Right forelimb (tissue), 1 donor: ENCODE results near the gene ARHGAP10.

ENCODE experiments used
- DNase-seq: peaks from one replicate; pipeline ENCODE4 v3.0.0-alpha.2; 2018

Gene ARHGAP10

DNA sequence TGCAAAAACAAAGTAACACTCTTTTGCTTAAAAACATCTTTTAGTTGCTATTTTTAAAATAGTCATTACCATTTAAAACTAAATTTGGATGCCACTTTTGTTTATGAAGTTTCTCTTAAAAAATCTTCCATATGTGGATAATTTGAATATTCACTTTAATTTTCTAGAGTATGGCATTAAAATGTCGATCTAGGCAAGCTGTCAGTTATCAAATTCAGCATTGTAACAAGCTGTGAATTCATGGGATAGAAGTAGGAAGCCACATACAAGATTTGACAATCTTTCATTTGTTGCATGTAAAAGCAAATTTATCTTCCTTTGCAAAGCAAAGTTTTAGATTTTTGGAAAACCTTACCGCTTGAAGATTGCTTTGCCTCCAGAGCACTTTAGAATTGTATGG is 191.5 kb downstream of the ARHGAP10 start:
- DNase-seq = no peak

DNA sequence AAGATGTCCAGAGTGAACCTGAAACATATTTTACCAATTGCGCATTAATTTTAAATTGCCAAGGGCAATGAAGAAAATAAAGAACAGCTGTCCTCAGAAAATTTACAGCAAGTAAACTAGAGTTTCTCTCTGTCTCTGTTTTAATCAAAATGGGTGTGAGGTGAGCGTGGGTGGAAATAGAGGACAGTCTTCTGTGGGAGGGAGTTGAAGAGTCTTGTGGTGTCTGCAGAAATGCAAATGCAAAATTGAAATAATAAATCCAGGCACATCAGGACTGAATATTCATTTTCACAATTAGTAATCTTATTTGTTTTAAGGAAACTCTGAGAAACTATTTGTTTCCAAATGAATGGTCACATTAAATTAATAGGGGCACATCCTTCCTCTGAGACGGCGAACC is 192.0 kb downstream of the ARHGAP10 start:
- no peak for DNase-seq

DNA sequence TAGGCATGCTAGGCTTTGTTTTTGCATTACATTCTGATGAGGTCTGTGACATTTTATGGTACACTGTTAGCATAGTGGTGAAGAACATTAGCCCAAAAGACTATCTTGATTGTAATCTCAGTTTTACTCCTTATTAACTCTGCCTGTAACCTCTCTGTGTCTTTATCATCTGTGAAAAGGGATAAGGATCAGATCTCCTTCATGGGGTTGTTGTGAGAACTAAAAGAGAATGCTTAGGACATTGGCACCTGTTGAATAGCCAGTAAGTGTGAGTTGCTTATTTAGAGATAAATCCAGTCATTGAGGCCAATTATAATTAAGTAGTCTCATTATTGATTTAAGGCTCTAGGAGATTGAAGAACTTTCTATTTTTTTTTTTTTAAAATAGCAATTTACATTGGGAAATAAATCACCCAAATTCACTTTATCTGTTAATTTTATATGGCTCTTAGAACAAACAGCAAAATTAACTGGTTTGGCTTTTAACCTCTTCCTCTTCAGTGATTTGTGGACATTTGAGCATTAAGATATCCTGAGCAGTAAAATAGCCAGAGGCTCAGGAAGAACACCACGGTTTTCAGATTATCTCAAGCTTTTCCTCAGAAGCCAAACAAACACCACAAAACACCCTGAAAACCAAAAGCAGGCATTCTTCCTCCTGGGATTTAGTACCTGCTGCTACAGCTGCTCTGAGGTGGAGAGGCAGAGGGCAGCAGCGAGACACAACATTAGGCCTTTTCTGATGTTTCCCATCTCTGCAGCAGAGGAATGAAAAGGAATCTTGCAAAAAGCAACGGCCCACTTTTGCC is 192.9 kb downstream of the ARHGAP10 start:
- peak; percentile 50 for DNase-seq

DNA sequence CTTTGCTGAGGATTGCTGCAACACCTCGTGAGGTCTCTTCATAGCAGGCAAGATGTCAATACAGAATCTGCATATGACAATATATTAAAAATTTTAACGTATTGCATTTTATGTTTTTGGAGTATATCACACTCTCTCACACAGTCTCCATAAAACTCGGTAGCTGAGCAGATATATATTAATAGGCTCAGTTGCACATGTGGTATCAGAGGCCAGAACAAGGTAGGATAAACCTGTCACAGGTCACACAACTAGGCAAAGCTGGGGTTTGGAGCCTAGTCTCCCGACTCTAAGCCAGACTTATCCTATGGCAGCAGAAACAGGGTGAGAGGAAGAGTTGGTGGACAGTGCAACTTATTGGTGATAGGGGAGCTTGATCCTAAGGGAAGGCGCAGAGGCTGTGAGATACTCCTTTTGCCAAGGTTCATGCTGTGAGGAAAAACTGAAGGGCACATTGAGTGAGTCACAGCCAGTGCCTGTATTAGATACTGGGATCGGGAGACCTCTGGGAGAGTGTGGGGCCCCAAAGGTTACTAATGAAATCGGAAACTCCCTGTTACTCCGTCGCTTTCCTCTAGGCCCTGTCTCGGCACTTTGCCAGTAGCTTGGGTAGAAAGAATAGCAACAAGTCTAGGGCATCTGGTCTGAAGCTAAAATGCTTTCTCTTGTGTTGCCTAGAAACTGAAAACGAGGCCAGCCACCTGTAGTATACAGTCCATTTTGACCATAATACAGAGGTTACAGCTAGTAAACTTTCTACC is 195.7 kb downstream of the ARHGAP10 start:
- DNase-seq = no peak

DNA sequence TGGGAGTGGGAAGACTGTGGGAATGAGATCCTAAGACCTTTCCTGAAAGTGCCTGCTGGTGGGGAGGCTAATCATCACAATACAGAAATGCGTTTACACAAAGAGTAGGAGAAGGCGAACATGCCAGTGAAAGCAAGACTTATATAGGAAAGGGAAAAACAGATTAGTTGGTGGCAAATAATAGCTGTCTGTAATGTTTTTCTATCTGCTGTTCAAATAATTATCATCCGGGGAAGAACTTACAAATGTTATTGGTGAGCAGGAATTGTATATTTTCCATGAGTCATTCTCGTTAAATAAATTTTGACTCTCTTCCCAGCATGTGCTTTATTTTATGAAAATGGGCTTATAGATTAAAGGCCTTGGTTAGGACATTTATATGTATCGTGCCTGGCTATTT is 196.5 kb downstream of the ARHGAP10 start:
- DNase-seq = no peak

DNA sequence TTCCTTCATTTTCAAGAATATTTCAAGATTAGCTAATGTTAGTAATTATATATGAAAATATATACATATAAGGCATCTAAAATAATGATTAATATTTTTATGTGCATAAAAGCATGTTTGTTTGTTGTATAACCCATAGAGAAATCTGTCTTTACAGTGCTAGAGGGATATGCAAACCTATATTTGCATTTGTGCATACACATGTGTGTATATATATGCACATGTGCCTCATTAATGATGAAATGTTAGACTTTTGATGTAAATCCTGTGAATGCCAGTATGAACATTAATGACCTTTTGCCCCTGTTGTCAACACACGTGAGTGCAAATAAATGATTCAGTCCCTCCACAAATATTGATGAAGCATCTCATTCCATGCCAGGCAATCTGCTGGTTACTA is 197.9 kb downstream of the ARHGAP10 start:
- DNase-seq = no peak

DNA sequence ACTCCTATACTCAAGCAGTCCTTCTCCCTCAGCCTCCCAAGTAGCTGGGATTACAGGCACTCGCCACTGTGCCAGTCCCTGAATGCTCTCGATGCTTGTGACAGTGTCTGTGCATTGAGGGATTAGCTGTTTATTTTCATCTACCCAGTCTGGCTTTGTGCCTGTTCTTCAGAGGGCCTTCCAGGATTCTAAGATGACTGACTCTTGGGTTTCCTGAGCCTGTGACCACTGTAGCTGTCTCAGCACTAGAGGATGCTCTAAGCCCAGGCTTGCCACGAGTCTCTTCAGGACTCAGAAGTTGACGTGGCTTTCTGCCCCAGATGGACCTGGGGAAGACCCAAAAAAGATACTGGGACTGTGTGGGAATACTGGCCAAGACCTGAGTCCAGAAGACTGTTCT is 201.4 kb downstream of the ARHGAP10 start:
- no peak for DNase-seq

DNA sequence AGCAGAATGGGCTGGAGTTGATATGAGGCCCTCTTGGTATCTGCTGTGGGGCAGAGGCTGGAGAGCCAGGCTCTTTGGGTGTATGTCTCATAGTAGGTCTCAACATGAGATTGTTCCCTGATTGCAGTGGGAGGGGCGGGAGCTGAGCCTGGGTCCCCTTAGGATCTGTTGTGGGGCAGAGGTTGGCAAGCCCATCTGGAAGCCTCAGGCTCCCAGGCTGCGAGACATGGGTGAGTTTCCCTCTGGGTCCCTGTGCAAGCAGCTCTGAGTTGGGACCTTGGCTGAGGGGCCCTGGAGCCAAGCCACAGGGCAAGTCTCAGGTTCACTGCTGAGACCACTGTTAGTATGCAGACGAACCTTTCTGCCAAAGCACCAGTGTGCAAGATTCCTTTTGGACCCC is 201.9 kb downstream of the ARHGAP10 start:
- no peak for DNase-seq

DNA sequence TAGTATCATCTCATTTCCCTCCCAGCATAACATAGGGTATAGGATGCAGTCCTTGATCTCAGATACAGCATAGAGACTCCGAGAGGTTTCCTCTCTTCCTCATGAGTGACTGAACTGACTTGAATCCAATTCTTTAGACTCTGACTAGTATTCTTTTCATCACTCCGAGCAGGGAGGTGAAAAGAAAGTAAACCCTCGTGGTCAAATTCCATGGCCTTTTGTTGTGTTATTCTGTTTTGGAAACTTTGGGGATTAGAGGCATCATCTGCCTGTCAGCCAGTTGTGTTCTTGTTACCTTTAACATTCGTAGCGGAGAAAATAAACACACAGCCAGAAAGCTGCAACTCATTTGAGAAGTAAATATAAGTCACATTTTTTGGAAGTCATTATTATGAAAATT is 206.6 kb downstream of the ARHGAP10 start:
- DNase-seq = no peak

DNA sequence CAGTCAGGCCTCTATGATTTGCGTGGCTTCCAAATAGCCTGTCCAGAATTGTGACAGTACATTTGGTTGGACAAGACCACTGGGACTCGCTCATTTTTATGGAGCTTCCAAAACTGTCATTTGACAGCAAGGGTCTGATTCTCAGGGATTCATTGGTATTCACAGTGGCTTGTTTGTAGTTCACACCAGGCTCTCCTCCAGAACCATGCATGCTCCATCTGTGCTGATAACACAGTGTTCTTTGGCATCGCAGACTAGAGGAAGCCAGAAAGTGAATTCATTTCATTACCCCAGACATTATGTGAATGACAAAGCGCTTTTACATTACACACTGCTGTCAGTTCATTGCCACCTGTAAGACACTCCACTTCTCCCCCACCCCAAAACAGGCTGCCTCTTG is 208.3 kb downstream of the ARHGAP10 start:
- no peak for DNase-seq

DNA sequence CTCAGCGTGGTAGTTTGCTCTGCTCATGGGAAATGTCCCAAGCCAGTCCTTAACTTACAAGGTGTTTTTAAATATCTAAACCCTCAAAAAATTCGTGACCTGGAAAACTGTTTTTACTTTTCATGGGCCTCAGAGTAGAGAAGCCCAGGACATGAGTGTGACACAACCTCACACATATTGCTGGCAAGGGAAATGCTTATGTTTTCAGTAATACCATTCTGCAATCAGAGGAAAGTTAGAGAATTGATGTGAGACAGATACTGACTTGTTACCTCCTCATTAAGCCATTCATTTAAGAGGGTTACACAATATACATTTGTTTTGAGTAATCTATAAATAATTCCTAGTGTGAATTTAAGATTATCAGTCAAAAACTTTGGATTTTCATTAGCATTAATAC is 209.5 kb downstream of the ARHGAP10 start:
- no peak for DNase-seq

DNA sequence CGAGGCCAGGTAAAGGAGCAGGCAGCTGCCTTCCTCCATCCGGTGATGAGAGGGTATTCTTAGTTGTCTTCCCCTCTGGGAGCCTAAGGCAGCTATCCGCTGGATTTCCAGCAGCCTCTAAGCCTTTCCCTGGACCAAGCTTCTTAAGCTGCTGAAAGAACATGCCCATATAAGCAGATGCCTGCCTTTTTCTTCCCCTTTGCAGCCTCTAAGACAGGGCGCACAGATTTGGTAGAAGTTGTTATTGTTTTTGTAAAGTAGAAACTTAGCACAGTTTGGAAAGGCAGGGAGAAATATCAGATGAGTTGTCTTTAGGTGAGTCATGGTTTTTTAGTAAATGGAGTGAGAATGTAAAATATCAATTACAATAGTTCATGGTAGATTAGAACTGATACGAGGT is 210.8 kb downstream of the ARHGAP10 start:
- no peak for DNase-seq

DNA sequence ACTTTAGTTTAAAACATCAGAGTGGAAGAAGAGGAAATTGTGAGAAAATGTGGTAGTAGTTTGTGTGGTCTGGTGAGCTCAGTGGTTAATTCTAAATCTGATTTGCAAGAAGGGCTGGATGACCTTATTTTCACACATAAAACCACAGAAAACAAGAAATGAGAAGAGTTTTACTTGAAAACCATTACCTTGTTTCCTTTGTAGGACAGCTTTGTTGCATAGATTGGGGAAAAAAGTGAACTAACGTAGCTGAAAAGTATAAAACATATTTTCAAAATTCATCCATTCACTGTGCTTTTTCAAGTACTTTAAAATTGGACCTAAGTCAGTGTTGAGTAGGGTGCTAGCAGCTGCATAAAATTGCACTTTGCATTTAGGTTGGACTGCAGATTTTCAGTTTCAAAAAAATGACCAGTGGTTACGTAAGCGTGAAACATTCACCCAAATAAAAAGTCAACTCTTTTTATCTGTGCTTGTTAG is 211.3 kb downstream of the ARHGAP10 start:
- no peak for DNase-seq

DNA sequence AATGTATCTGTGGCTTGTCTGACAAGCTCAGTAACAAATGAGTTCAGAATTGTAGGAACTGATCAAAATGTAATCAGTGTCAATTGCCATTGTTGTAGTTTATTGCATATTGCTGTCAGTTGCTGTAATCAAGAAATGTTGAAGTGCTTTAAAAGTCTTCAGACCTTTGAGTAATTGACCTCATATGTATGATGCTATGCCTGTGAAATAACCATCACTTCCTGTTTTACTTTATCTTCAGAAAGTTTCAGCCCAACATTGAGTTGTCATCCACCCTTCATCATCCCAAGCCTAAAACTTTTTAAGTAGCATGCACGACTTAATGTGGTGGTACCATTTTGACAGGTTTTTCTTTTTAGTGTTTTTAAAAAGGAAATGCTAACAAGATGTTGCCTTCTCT is 212.4 kb downstream of the ARHGAP10 start:
- no peak for DNase-seq

DNA sequence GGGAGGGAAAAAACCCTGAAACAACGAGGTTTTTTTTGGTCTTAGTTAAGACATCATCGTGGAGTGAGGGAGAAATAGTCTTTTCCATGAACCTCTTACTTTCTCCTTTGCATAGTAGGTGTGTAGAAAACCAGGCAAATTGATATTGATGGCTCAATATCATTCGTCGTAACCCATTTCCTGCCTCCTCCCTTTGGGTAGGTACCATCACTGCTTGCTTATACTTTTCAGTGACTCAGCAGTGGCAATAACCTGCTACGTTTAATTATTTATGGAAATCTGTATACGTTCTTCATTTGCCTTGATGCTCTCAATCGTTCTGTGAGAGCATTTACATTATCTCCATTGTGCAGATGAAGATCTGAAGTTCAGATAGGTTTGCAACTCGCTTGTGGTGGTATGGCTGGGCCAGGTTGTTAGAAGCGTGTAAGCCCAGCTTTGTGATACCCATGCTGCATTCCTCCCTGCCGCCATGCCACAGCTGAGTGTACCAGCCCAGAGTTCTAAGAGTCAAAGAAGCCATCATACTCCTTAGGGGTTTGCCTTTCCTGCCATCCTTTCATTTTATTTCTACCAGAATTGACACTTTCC is 212.9 kb downstream of the ARHGAP10 start:
- no peak for DNase-seq

DNA sequence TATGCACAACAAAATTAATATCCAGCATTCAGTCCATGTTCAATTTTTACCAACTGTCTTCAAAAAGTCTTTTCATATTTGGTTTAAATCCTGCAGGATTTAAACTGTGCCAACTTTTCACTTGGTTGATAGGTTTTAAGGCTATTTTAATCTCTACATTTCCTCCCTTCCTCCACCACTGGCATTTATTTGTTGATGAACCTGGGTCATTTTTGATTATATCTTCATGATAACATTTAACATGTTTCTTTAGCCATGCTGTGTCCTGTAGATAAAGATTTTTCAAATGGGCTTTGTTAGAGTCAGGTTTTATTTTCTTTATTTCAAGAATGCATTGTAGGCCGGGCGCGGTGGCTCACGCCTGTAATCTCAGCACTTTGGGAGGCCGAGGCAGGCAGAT is 216.4 kb downstream of the ARHGAP10 start:
- DNase-seq = no peak

DNA sequence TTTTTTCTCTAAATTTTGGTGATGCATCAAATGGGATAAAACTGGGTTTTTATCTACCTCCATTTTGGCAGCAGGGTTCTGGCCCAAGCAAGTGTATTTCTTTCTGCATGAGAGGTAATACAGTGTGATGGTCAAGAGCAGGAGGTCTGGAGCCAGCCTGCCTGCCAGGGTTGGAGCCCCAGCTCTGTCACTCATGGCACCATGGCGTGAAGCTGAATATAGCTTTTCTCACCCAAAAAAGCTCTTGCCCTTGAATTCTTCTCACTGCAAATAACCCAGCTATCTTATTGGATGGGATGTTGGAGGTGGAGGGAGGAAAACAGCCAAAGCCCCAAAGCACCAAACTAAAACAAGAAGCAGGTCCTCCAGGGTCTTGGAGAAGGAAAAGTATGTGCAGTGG is 218.4 kb downstream of the ARHGAP10 start:
- no peak for DNase-seq

DNA sequence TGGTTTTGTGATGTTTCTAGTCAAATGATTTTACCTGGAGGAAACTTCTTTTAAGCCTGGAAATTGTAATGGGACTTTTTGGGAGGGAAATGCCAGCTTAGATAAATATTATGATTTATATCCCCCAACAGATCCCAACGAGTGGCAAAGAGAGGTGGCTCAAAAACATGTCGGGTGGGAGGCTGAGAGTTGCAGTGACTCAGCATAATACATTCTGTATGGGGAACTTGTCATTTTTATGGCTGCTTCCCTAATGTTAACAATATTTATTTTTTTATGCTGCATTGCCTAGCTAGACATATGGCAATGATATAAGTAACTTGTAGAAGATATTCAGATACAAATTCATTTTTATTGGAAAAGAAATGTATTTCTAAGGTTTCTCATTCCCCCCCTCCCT is 219.0 kb downstream of the ARHGAP10 start:
- no peak for DNase-seq

DNA sequence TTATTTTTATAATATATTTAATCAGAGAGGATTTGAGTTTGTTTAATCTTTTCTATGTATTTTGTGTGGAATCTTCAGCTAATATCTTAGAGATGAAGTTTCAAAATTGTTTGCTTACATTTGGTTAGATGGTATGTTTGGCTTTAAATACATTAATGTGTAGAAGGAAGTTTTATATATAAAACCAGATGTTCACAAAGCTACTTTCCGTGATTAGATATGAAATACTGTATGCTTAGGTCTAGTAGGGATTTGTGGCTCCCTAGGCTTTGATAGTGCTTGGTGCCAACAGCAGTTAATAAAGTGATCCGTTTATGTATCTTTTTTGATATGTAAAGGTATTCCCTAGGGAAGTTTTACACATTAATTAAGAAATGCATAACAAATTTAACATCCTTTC is 223.0 kb downstream of the ARHGAP10 start:
- DNase-seq = no peak

DNA sequence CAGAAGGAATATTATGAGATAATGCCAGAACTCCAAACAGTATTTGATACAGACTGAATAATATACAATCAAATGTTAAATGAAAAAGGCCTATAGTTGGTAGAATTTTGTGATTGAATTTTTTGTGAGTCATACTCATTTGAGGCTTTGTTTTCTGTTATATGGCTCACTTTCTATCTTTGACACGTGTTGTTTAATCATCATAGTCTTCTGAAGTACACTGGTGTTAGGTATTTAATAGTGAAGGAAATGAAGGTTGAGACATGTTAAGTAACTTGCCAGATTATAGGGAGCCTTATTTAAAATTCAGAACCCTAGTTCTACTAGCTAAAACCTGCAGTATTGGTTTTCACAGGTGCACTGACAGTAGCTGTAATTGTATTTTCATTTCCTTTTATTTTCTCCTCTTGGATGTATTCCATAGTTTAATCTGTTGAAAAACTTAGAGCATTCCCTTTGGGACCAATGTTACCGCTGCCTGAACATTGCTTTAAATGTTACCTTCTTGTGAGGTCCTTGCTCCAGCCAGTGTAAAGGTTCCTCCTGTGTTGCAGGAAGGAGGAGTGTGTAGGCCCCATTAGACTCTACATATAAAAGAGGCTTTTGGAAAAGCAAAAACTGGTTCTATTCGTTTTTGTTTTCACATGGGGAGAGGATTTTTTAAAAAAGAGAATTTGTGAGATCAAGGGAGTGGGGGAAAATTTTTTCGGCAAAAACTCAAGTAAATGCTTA is 224.1 kb downstream of the ARHGAP10 start:
- DNase-seq = no peak

DNA sequence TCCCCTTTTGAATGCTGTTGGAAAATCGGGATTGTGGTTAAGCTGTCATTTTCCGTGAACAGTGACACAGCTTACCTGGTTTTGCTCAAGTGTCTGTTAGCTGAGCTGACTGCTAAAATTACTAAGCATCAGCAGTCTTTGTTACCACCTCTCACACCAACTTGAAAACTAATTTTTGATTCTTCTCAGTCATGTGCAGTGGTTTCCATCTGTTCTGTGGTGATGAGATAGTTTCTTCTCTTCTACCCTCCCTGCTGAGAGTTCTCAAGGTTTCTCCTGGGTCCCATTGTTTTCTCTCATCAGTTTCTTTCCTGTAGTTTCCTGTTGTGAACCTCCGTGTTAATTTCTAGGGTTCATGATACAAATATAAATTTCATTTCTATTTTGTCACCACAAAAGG is 225.6 kb downstream of the ARHGAP10 start:
- no peak for DNase-seq

DNA sequence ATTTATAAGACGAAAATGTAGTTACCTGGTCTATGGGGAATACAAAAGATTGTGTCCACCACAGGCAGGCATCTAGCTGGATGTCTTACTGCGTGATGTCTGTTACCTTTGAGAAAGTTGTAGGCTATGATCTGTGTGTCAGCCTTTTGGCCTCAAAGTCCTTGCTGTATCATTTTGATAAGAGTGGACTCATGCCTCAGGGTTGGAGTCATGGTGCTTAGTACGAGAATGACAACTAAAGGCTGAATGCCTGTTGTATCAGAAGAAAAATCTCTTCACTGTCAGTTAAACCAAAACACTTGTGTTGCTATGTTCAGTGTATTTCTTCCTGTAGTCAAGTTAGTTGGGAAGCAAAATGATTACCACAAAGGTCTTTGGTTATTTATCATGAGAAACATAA is 226.2 kb downstream of the ARHGAP10 start:
- no peak for DNase-seq

DNA sequence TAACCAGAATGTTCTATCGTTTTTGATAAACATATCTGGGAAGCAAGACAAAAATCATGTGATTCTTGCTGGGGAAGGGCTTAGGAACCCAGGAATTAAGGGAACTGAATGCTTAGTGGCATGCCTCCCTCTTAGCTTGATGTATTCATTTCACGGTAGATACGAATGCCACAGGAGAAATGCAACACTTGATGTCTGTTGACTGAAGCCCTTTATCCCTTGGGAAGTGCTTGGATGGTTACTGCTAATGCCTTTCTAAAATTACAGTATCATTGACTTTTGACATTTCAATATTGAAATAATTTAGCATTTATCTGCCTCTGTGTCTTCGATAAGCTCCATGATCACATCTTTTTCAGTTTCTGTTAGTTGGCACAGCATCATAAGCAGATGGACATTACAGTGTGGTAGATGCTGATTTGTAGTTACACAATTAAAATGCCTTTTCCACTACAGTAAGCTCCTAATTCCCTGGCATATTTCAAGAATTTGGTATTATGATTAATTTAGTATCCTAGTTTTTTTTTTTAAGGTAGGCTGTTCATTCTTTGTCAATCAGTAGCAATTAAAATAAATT is 226.7 kb downstream of the ARHGAP10 start:
- no peak for DNase-seq
